ENCODE data around the gene HSPA14.
"Not testable (repeated sequence)": the region's sequence is repeated elsewhere in the genome, so short reads cannot be mapped to it uniquely, and the experiment has no call there.

HSPA14 gene

DNA sequence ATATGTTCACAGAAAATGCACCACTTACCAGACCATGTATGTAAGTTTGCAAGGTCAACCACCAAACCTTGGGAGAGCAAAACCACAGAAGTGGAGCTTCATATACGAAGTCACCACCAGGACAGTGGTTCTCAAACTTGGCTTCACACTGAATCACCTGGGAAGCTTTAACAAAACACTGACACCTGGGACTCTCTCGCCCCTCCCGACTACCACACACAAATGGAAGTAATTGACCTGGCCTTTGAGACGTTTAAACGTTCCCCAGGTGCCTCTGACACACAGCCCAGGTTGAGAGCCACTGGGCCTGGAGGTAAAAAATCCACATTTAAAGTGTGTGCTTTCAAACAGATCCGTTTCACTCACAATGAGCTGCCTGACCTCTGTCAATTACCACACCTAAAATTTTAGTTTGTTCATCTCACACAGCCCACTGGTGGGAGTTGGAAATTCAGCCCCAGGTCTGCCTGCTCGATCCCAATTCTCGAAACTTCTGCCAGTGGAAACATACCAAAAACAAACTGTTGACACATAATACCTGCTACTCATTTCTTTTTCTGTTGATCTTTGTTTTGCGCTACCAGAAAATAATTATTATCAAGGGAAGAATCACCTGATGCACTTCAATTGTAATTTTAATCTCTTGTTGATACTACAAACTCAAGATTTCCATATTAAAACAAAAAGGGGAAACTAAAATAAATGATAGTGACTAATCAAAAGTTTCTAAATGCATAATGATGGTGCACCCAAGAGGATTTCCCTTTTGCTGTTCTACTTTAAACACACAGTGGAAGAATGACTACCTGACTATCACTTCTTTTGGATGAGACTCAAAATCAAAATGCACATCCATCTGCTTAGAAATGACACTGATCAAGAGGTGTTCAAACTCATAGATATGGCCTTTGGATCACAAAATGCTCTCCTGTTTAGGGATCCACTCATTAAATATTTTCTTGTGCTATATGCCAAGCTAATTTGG, 26.8 kb upstream of the HSPA14 start:
- H3K4me3 ChIP-seq (ENCODE audit: low read depth, low read length): no peak overlapping the region
- TF ChIP-seq, protein P1, sequence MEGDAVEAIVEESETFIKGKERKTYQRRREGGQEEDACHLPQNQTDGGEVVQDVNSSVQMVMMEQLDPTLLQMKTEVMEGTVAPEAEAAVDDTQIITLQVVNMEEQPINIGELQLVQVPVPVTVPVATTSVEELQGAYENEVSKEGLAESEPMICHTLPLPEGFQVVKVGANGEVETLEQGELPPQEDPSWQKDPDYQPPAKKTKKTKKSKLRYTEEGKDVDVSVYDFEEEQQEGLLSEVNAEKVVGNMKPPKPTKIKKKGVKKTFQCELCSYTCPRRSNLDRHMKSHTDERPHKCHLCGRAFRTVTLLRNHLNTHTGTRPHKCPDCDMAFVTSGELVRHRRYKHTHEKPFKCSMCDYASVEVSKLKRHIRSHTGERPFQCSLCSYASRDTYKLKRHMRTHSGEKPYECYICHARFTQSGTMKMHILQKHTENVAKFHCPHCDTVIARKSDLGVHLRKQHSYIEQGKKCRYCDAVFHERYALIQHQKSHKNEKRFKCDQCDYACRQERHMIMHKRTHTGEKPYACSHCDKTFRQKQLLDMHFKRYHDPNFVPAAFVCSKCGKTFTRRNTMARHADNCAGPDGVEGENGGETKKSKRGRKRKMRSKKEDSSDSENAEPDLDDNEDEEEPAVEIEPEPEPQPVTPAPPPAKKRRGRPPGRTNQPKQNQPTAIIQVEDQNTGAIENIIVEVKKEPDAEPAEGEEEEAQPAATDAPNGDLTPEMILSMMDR (IDR thresholded peaks at IDR 0.05; ENCODE audit: borderline replicate concordance, insufficient read depth, low read depth, low read length): no peak

DNA sequence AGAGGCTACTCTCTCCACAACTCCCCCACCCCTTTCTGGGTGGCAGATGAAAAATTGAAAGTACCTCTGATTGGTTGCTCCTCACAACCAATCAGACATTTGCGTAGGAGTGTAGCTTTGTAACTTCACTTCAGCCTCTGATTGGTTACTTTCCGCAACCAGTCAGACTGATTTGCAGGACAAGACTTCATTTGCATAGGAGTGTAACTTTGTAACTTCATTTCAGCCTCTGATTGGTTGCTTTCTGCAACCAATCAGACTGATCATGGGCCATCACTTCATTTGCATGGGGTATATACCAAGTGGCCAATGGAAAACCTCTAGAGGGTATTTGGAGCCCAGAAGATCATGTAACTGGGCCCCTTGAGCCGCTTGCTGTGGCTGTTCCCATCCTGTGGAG, 25.8 kb upstream of the HSPA14 start:
- no peak overlapping the region for H3K4me3 ChIP-seq (ENCODE audit: low read depth, low read length)
- TF ChIP-seq, protein P1 (IDR thresholded peaks at IDR 0.05; ENCODE audit: borderline replicate concordance, insufficient read depth, low read depth, low read length): no peak

DNA sequence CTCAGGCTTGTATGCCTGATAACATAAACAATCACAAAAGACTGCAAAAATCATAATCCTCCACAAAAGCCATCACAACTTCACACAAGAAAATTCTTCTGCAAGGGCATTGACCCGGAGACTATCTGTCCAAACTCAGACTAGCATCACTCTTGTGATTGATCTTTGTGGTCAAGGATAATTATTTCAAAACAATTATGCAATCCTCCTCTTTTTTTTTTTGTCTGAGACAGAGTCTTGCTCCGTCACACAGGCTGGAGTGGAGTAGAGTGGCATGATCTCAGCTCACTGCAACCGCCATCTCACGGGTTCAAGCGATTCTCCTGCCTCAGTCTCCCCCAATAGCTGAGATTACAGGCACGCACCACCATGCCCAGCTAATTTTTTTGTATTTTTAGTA, 22.4 kb upstream of the HSPA14 start:
- TF ChIP-seq, protein P1 (IDR thresholded peaks at IDR 0.05; ENCODE audit: borderline replicate concordance, insufficient read depth, low read depth, low read length): no peak
- no peak overlapping the region for H3K4me3 ChIP-seq (ENCODE audit: low read depth, low read length)

DNA sequence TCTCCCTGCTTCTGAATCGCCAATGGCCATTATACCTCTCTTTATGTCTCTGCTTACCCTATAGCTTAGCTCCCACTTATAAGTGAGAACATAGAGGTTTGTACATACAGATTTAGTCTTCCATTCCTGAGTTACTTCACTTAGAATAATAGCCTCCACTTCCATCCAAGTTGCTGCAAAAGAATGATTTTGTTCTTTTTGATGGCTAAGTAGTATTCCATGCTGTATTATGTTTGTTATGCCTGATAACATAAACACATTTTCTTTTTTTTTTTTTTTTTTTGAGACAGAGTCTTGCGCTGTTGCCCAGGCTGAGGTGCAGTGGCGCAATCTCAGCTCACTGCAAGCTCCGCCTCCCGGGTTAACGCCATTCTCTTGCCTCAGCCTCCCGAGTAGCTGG, 21.4 kb upstream of the HSPA14 start:
- not testable (repeated sequence) for H3K4me3 ChIP-seq (ENCODE audit: low read depth, low read length)

DNA sequence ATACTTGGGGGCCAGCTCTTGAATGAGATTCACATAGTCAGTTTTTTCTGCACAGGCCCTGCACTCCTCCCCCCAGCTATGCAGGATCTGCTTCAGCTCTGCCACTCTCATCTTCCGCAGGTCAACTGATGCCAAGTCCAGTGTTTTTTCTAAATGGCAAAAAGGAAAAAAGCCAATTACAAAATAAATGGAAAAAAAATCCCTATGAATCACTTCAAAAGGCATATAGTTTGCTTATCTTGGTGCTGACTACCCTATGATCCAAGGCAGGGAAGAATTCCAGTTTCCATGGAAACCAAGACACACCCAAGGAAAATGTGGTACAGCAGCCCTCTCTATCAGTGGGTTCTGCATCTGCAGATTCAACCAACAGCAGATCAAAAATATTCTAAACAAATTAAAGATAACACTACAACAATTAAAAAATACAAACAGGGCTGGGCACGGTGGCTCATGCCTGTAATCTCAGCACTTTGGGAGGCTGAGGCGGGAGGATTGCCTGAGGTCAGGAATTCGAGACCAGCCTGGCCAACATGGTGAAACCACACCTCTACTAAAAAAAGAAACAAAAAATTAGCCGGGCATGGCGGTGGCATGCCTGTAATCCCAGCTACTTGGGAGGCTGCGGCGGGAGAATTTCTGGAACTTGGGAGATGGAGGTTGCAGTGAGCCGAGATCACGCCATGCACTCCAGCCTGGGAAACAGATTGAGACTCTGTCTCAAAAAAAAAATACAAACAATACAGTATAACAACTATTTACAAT, 17.9 kb upstream of the HSPA14 start:
- TF ChIP-seq, protein P1 (IDR thresholded peaks at IDR 0.05; ENCODE audit: borderline replicate concordance, insufficient read depth, low read depth, low read length): no peak
- H3K4me3 ChIP-seq (ENCODE audit: low read depth, low read length): no peak overlapping the region

DNA sequence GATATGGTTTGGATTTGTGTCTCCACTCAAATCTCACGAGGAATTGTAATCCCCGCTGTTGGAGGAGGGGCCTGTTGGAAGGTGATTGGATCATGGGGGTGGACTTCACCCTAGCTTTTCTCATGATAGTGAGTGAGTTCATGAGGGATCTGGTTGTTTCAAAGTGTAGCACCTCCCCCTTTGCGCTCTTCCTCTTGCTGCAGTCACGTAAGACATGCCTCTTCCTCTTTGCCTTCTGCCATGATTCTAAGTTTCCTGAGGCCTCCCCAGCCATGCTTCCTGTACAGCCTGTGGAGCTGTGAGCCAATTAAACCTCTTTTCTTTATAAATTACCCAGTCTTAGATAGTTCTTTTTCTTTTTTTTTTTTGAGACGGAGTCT, 17.3 kb upstream of the HSPA14 start:
- TF ChIP-seq, protein P1 (IDR thresholded peaks at IDR 0.05; ENCODE audit: borderline replicate concordance, insufficient read depth, low read depth, low read length): no peak
- no peak overlapping the region for H3K4me3 ChIP-seq (ENCODE audit: low read depth, low read length)

DNA sequence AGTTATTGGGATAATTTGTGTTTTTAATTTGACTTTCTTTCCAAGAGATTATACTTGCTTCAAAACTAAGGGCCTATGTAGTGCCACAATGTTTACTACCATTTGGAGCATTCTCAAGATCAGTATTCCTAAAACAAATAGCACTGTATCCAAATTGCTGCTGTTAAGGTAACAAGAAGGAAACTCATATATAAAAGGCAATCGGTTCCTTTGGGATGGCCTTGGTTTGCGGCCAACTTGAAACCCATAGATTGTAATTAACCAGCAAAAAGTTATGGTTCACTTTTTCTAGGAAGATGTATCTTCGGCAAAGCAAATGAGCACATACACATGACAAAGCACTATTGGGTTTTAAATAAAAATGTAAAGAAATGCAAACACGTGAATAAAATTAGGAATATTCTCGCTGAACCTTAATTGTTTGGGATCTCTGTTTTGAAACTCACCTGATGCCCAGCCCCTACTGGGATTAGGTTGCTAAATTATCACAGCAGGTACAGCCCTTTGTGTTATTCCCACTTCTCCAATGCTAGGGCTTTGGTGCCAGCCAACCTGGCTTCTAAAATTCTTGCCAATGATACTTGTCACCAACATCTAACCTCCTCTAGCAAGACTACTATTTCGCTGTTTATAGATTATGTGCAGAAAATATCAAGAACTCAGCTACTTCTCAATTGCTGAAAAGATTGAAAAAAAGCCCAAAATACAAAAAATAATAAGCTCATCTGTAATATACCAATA, 16.3 kb upstream of the HSPA14 start:
- TF ChIP-seq, protein P1 (IDR thresholded peaks at IDR 0.05; ENCODE audit: borderline replicate concordance, insufficient read depth, low read depth, low read length): no peak
- H3K4me3 ChIP-seq (ENCODE audit: low read depth, low read length): no peak overlapping the region

Data from GM12875 (cell line).